ENCODE results near the gene CLSTN2. TPM values are rescaled to one million over a fixed set of nuclear protein-coding genes. Genes with fewer than 3 reads are reported as not detected.

Gene CLSTN2
- total and polyA plus RNA-seq, 2 of the 4 experiments (the other 2 are of a cell fraction): under 0.01 to 0.07 TPM

DNA sequence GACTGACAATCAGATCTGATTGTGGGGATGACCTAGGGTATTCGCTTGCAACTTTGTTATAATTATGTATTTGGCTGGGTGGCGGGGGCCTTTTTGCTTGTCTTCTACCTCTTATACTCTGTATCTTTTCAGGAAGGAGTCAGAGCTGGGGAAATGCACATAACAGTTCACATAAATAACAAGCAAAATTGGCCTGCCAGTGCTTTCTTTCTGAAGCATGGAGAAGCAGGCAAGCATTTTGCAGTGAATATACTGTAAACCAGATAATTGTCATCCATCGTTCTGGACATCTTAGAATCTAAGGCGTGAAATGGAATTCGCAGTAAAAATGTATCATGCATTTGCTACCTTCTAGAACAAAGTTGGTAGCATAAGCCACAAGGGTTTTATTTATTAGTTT is 227.6 kb downstream of the CLSTN2 start:
- Histone ChIP-seq H3K9me3 (ENCODE audit: control insufficient read depth, insufficient read depth, low read length) (no peaks in the 10 kb centered on the region), H3K56ac (ENCODE audit: extremely low read depth, insufficient read depth, low read length) (no peak overlapping the region), H3K4me2 (ENCODE audit: low read depth, low read length) (no peak overlapping the region), H3K9ac (ENCODE audit: low read depth, low read length) (no peak overlapping the region), H4K5ac (ENCODE audit: low read depth, low read length) (no peak overlapping the region), H2BK5ac (ENCODE audit: low read depth, low read length, poor library complexity, severe bottlenecking) (no peak overlapping the region), H3K27me3 (ENCODE audit: control insufficient read depth, insufficient read depth, low read length) (no peaks in the 10 kb centered on the region), H3K79me1 (ENCODE audit: low read depth in 1 of 2, low read length in 2 of 2) (no peaks in the 10 kb centered on the region), H3K23ac (ENCODE audit: low read depth, low read length) (no peak overlapping the region), H2BK120ac (ENCODE audit: low read depth, low read length) (no peak overlapping the region), H4K8ac (ENCODE audit: low read depth in 2 of 2, low read length in 2 of 2) (no peak overlapping the region), H3K4ac (ENCODE audit: low read depth, low read length) (no peak overlapping the region), H2AFZ (replicated peaks; ENCODE audit: low read length, poor library complexity) (no peak overlapping the region), H3K27ac (ENCODE audit: insufficient read depth, low read length) (no peak overlapping the region), H4K91ac (ENCODE audit: insufficient read depth, low read depth, low read length) (no peak overlapping the region), H3K18ac (ENCODE audit: low read depth, low read length) (no peak overlapping the region), H2BK20ac (ENCODE audit: low read depth, low read length) (no peak overlapping the region), H2AK9ac (replicated peaks; ENCODE audit: low read depth, low read length, poor library complexity) (no peak overlapping the region), H3K9me1 (ENCODE audit: insufficient read depth, low read length) (no peaks in the 10 kb centered on the region), H3K4me3 (ENCODE audit: insufficient read depth, low read depth, low read length) (no peak overlapping the region), H3K14ac (replicated peaks; ENCODE audit: low read depth, low read length) (no peak overlapping the region), H3K4me1 (ENCODE audit: control insufficient read depth, insufficient read depth, low read length) (no peaks in the 10 kb centered on the region), H2AK5ac (ENCODE audit: low read depth, low read length) (no peak overlapping the region), H3K36me3 (ENCODE audit: control insufficient read depth, insufficient read depth, low read length) (no peaks in the 10 kb centered on the region), H2BK15ac (ENCODE audit: low read depth, low read length) (no peak overlapping the region), H4K20me1 (ENCODE audit: insufficient read depth, low read length) (no peaks in the 10 kb centered on the region)
- DNase-seq (no peak), ATAC-seq (ENCODE audit: low read depth) (no peak)
- no TSS peak for BruUV-seq (replicated peaks)
- TF ChIP-seq BHLHE40 (IDR thresholded peaks at IDR 0.05; ENCODE audit: low read depth, low read length) (no peak), POLR2A (IDR thresholded peaks at IDR 0.05; ENCODE audit: low read depth, low read length) (no peak), MAFK (IDR thresholded peaks at IDR 0.05; ENCODE audit: low read depth, low read length) (no peak), CHD1 (IDR thresholded peaks at IDR 0.05; ENCODE audit: low read depth, low read length) (no peak), USF2 (IDR thresholded peaks at IDR 0.05; ENCODE audit: low read depth, low read length) (no peak), ELK1 (IDR thresholded peaks at IDR 0.05; ENCODE audit: borderline replicate concordance, low read depth, low read length) (no peak)
- in situ Hi-C loops (cut with MboI; ENCODE audit: low sequenced_read_pairs) (no loop called here), dilution Hi-C loops (cut with HindIII; ENCODE audit: low sequenced_read_pairs, unreplicated experiment) (no loop called here), intact Hi-C loops (cut with micrococcal nuclease) (no loop called here)
- CTCF ChIA-PET: no interaction called here
- WGBS, 2 experiments (ENCODE audit: extremely low coverage in 2 of 2, insufficient read length in 1 of 2): no CpG with 5 or more reads among the region's 5 CpGs
- POLR2A ChIA-PET (ENCODE audit: unreplicated experiment): no interaction called here

Data from IMR-90 (cell line).